Epithelial cell of esophagus (primary cell): ENCODE results near the gene CLEC9A.
"Not testable (repeated sequence)": the region's sequence is repeated elsewhere in the genome, so short reads cannot be mapped to it uniquely, and the experiment has no call there.

Source experiments
- DNase-seq: peaks from one replicate; pipeline ENCODE4 v3.0.0; 2010; ENCODE audit warnings: low read depth
- H3K4me3 ChIP-seq: 2 replicates; pipeline ENCODE4 v1.5.1; 2011; ENCODE audit warnings: mild to moderate bottlenecking, low read length, control low read depth
- CTCF ChIP-seq: IDR thresholded peaks from 2 replicates; pipeline ENCODE4 v1.5.1; 2011; ENCODE audit warnings: low read depth, mild to moderate bottlenecking, low read length, control low read depth, inconsistent platforms; ENCODE audit not compliant: insufficient read depth; ENCODE audit errors: missing control alignments

The CLEC9A gene

GRCh38 chr12:10015450-10015849 lies 15.0 kb upstream of the CLEC9A start:
- no peak overlapping the region for H3K4me3 ChIP-seq
- DNase-seq = no peak
- no peak for TF ChIP-seq CTCF

- no peak overlapping the region for H3K4me3 ChIP-seq
- TF ChIP-seq CTCF = no peak
- DNase-seq = peak; percentile 71
These were observed 13.6 kb upstream of the CLEC9A start for GRCh38 chr12:10016881-10017280.

GRCh38 chr12:10018386-10018785 lies 12.1 kb upstream of the CLEC9A start:
- H3K4me3 ChIP-seq = no peak overlapping the region
- peak; percentile 61 for DNase-seq

GRCh38 chr12:10021342-10021741 lies 9.1 kb upstream of the CLEC9A start:
- no peak overlapping the region for H3K4me3 ChIP-seq
- DNase-seq = no peak
- TF ChIP-seq CTCF = no peak

More at GRCh38 chr12:10018386-10018785, 12.1 kb upstream of the CLEC9A start:
- TF ChIP-seq CTCF = no peak

GRCh38 chr12:10025236-10025635 lies 5.2 kb upstream of the CLEC9A start:
- H3K4me3 ChIP-seq = no peak overlapping the region
- no peak for TF ChIP-seq CTCF
- no peak for DNase-seq

GRCh38 chr12:10026666-10027065 lies 3.8 kb upstream of the CLEC9A start:
- not testable (repeated sequence) for DNase-seq

GRCh38 chr12:10027311-10027710 lies 3.2 kb upstream of the CLEC9A start:
- no peak overlapping the region for H3K4me3 ChIP-seq
- DNase-seq = peak; percentile 43
- TF ChIP-seq CTCF = no peak

More at GRCh38 chr12:10026666-10027065, 3.8 kb upstream of the CLEC9A start:
- not testable (repeated sequence) for H3K4me3 ChIP-seq
